HL-60 (cell line): ENCODE measurements around the gene ITPKC.

ENCODE experiments used
- CTCF ChIP-seq: IDR thresholded peaks from one replicate; pipeline ENCODE4 v1.5.1; 2011; ENCODE audit warnings: low read length, control low read depth, inconsistent platforms; ENCODE audit not compliant: insufficient read depth
- POLR2AphosphoS5 ChIP-seq: IDR thresholded peaks from 2 replicates; pipeline ENCODE4 v1.6.1; 2012; ENCODE audit warnings: low read depth
- REST ChIP-seq: IDR thresholded peaks from 2 replicates; pipeline ENCODE4 v1.6.1; 2012; ENCODE audit warnings: low read depth; ENCODE audit not compliant: insufficient replicate concordance

GRCh38 chr19:40697007-40697406 lies 19.9 kb upstream of the ITPKC start:
- TF ChIP-seq CTCF (no peak), POLR2AphosphoS5 (no peak), REST (no peak)
